Metanephros (tissue), 2 donors: Measurements from ENCODE around the gene LAMP1. TPM values are rescaled to one million over a fixed set of nuclear protein-coding genes. Genes with fewer than 3 reads are reported as not detected.

ENCODE experiments used
- small RNA-seq: library from RNA; depleted of rRNA; stranded (forward); fragments of <200 nt; gene quantifications from one replicate; pipeline ENCODE3, GENCODE V24; 2014; ENCODE audit warnings: low replicate concordance
- total RNA-seq: library from RNA; depleted of rRNA; stranded (reverse); fragments of >200 nt; gene quantifications from one replicate; pipeline ENCODE4 v1.2.3, GENCODE V29; 2014

LAMP1 gene
- total RNA-seq, result 118 TPM

GRCh38 chr13:113296823-113297369 lies at the start of gene LAMP1:
Gene LAMP1, plus strand, starts transcription at chr13:113297239. Its CDS starts 196 bp downstream, at chr13:113297435.

Small RNAs within 50 kb of the gene (small RNA-seq; reads per million reads assigned to genes)
- not detected for gene MIR8075

Other genes with a start within 250 kb of the LAMP1 start
- 2.6 TPM for gene F7, start 191.4 kb upstream of the LAMP1 start, total RNA-seq
- 16.6 TPM for gene F10, start 174.4 kb upstream of the LAMP1 start, total RNA-seq
- gene PROZ, start 138.6 kb upstream of the LAMP1 start, total RNA-seq, result 0.58 TPM
- gene PCID2, start 88.6 kb upstream of the LAMP1 start, total RNA-seq, result 58.0 TPM
- gene CUL4A, start 87.6 kb upstream of the LAMP1 start, total RNA-seq, result 96.5 TPM
- 14.1 TPM for gene GRTP1, start 66.9 kb downstream of the LAMP1 start, total RNA-seq
- gene ADPRHL1, start 156.2 kb downstream of the LAMP1 start, total RNA-seq, result 20.1 TPM
- gene DCUN1D2, start 193.5 kb downstream of the LAMP1 start, total RNA-seq, result 20.7 TPM